Trophoblast cell (in vitro differentiated cells and primary cell): Measurements from ENCODE around the gene LRRC46.

Experiments
- DNase-seq, 2 donors: peaks; one replicate each; pipeline ENCODE4 v3.0.0-alpha.2; 2016
- H2AFZ ChIP-seq: 2 replicates; pipeline ENCODE4 v1.6.1; 2013; ENCODE audit warnings: low read length, moderate library complexity, mild to moderate bottlenecking; ENCODE audit not compliant: insufficient read depth, poor library complexity
- H2AK5ac ChIP-seq: 2 replicates; pipeline ENCODE4 v1.6.1; 2013; ENCODE audit warnings: mild to moderate bottlenecking, low read length
- H2BK120ac ChIP-seq: 2 replicates; pipeline ENCODE4 v1.6.1; 2013; ENCODE audit warnings: low read length, mild to moderate bottlenecking, moderate library complexity; ENCODE audit not compliant: insufficient read depth, poor library complexity
- H2BK12ac ChIP-seq: 2 replicates; pipeline ENCODE4 v1.6.1; 2013; ENCODE audit warnings: mild to moderate bottlenecking, low read length, moderate library complexity
- H2BK5ac ChIP-seq: 2 replicates; pipeline ENCODE4 v1.6.1; 2013; ENCODE audit warnings: low read length, low read depth, moderate library complexity, mild to moderate bottlenecking; ENCODE audit not compliant: poor library complexity
- H3K14ac ChIP-seq: 2 replicates; pipeline ENCODE4 v1.6.1; 2013; ENCODE audit warnings: mild to moderate bottlenecking, low read length
- H3K18ac ChIP-seq: 2 replicates; pipeline ENCODE4 v1.6.1; 2013; ENCODE audit warnings: mild to moderate bottlenecking, low read length
- H3K23ac ChIP-seq: 2 replicates; pipeline ENCODE4 v1.6.1; 2013; ENCODE audit warnings: low read length
- H3K27ac ChIP-seq: 2 replicates; pipeline ENCODE4 v1.5.1; 2013; ENCODE audit warnings: low read depth, mild to moderate bottlenecking, inconsistent platforms, low read length, moderate library complexity
- H3K27me3 ChIP-seq: 2 replicates; pipeline ENCODE4 v1.6.1; 2013; ENCODE audit warnings: inconsistent platforms, mild to moderate bottlenecking, low read length, moderate library complexity; ENCODE audit not compliant: insufficient read depth
- H3K36me3 ChIP-seq, 2 experiments: 1 replicate in 1 of 2; 2 replicates in 1 of 2; pipeline ENCODE4 v1.6.1; 2013; ENCODE audit warnings: low read length in 2 of 2, mild to moderate bottlenecking in 2 of 2, moderate library complexity in 1 of 2; ENCODE audit not compliant: insufficient read depth in 2 of 2, control insufficient read depth in 1 of 2
- H3K4ac ChIP-seq: 2 replicates; pipeline ENCODE4 v1.6.1; 2013; ENCODE audit warnings: low read depth, mild to moderate bottlenecking, low read length, moderate library complexity
- H3K4me1 ChIP-seq, 2 experiments: 1 replicate in 1 of 2; 2 replicates in 1 of 2; pipeline ENCODE4 v1.6.1; 2013; ENCODE audit warnings: low read length in 2 of 2, mild to moderate bottlenecking in 2 of 2, moderate library complexity in 1 of 2; ENCODE audit not compliant: insufficient read depth in 2 of 2, control insufficient read depth in 1 of 2
- H3K4me2 ChIP-seq: 2 replicates; pipeline ENCODE4 v1.6.1; 2013; ENCODE audit warnings: inconsistent platforms, mild to moderate bottlenecking, low read length, moderate library complexity
- H3K4me3 ChIP-seq: 2 replicates; pipeline ENCODE4 v1.5.1; 2013; ENCODE audit warnings: mild to moderate bottlenecking, low read depth, low read length, inconsistent platforms
- H3K79me1 ChIP-seq: one replicate; pipeline ENCODE4 v1.6.1; 2013; ENCODE audit warnings: low read length
- H3K79me2 ChIP-seq: 2 replicates; pipeline ENCODE4 v1.6.1; 2013; ENCODE audit warnings: low read length, mild to moderate bottlenecking; ENCODE audit not compliant: control insufficient read depth, insufficient read depth, poor library complexity
- H3K9ac ChIP-seq: 2 replicates; pipeline ENCODE4 v1.6.1; 2013; ENCODE audit warnings: mild to moderate bottlenecking, low read length
- H3K9me3 ChIP-seq: 2 replicates; pipeline ENCODE4 v1.6.1; 2013; ENCODE audit warnings: low read depth, mild to moderate bottlenecking, control low read depth, inconsistent platforms, low read length; ENCODE audit not compliant: insufficient read depth
- H4K12ac ChIP-seq: 2 replicates; pipeline ENCODE4 v1.6.1; 2013; ENCODE audit warnings: low read depth, mild to moderate bottlenecking, low read length, moderate library complexity
- H4K8ac ChIP-seq: 2 replicates; pipeline ENCODE4 v1.6.1; 2013; ENCODE audit warnings: low read depth, mild to moderate bottlenecking, low read length, moderate library complexity
- H4K91ac ChIP-seq: one replicate; pipeline ENCODE4 v1.6.1; 2013; ENCODE audit warnings: low read depth, mild to moderate bottlenecking, low read length, moderate library complexity
- WGBS: extraction: QIAGEN DNeasy Blood & Tissue Kit; methylation state at CpG from one replicate; pipeline ENCODE4 v1.1.7; 2013; ENCODE audit warnings: missing lambda C conversion rate; ENCODE audit not compliant: insufficient read length, insufficient coverage; ENCODE audit errors: extremely low coverage; 5-methylcytosine and 5-hydroxymethylcytosine counted together

LRRC46 gene

DNA sequence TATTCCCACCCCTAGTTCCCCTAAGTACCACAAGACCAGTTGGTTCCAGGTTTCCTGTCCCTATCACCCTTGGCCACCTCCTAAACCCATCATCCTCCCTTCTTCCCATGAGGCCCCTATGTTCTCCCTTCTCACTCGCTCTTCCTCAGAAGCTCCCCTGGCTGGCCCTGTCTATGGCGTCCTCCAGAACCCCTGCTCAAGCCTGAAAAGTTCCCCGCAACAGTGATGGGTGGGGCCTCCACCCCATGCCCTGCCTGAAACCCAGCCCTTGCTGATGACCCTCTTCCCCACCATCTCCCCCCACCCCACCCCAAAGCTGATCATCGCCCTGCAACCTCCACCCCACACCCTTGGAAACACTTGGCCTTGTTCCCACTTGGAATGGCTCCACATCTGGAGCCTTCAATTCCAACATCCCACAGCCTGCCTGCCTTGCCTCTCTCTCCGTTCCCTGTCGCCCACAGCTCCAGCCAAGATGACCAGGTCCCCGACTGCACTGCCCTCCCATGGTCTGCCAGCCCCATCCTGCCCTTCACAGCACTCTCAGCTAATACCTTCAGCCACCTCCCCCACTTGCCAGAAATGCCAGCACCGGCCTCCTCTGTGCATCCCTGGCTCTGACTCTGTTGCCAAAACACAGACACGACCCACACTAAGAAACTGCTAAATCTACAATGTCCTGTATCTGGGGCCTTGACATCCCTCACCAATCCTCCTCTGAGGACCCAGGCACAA is 20.4 kb upstream of the LRRC46 start:
- Histone ChIP-seq H4K8ac (no peak overlapping the region), H3K4ac (no peak overlapping the region), H3K4me3 (no peak overlapping the region), H3K27me3 (no peaks in the 10 kb centered on the region), H2BK120ac (peak overlapping the region; percentile 15), H3K18ac (peak overlapping the region; percentile 16), H2BK5ac (peak overlapping the region; percentile 1), H4K12ac (no peak overlapping the region), H3K79me2 (no peaks in the 10 kb centered on the region), H3K4me2 (peak overlapping the region; percentile 1), H3K27ac (peak overlapping the region; percentile 60), H3K9me3 (no peaks in the 10 kb centered on the region), H2BK12ac (peak overlapping the region; percentile 28), H2AK5ac (peak overlapping the region; percentile 31), H2AFZ (no peak overlapping the region), H3K4me1 (peaks cover 13 to 21% of the 10 kb centered on the region in 2 experiments), H3K79me1 (peaks cover 4% of the 10 kb centered on the region), H3K14ac (peak overlapping the region; percentile 22), H3K36me3 (peaks cover 46 to 50% of the 10 kb centered on the region in 2 experiments), H3K9ac (no peak overlapping the region), H3K23ac (no peak overlapping the region), H4K91ac (peak overlapping the region; percentile 23)
- no peak for DNase-seq
- no CpG with 5 or more reads among the region's 9 CpGs for WGBS

GRCh38 chr17:47811709-47812108 is 19.8 kb upstream of the LRRC46 start:
- Histone ChIP-seq H2BK120ac (no peak overlapping the region), H3K79me1 (peaks cover 4% of the 10 kb centered on the region), H4K12ac (no peak overlapping the region), H3K79me2 (no peaks in the 10 kb centered on the region), H2AK5ac (no peak overlapping the region), H3K14ac (no peak overlapping the region), H3K9ac (no peak overlapping the region), H3K27me3 (no peaks in the 10 kb centered on the region), H3K4ac (no peak overlapping the region), H3K4me3 (no peak overlapping the region), H2BK5ac (no peak overlapping the region), H3K36me3 (peaks cover 52 to 57% of the 10 kb centered on the region in 2 experiments), H3K27ac (no peak overlapping the region), H4K8ac (no peak overlapping the region), H4K91ac (peak overlapping the region; percentile 23), H3K4me2 (no peak overlapping the region), H3K9me3 (no peaks in the 10 kb centered on the region), H2BK12ac (peak overlapping the region; percentile 28), H2AFZ (no peak overlapping the region), H3K4me1 (peaks cover 13 to 21% of the 10 kb centered on the region in 2 experiments), H3K18ac (no peak overlapping the region), H3K23ac (no peak overlapping the region)
- DNase-seq, result no peak
- WGBS, result no CpG with 5 or more reads among the region's 7 CpGs

- Histone ChIP-seq H2BK5ac (no peak overlapping the region), H2AFZ (no peak overlapping the region), H2AK5ac (no peak overlapping the region), H4K91ac (no peak overlapping the region), H3K4me3 (no peak overlapping the region), H3K9me3 (no peaks in the 10 kb centered on the region), H3K79me1 (peaks cover 4% of the 10 kb centered on the region), H2BK120ac (no peak overlapping the region), H3K14ac (no peak overlapping the region), H3K4me2 (no peak overlapping the region), H3K79me2 (no peaks in the 10 kb centered on the region), H3K27me3 (no peaks in the 10 kb centered on the region), H4K12ac (no peak overlapping the region), H3K23ac (no peak overlapping the region), H3K27ac (no peak overlapping the region), H4K8ac (no peak overlapping the region), H3K36me3 (peaks cover 51 to 61% of the 10 kb centered on the region in 2 experiments), H3K4ac (no peak overlapping the region), H3K9ac (no peak overlapping the region), H2BK12ac (no peak overlapping the region), H3K4me1 (peaks cover 13 to 21% of the 10 kb centered on the region in 2 experiments), H3K18ac (no peak overlapping the region)
- DNase-seq, result no peak
- no CpG with 5 or more reads among the region's 18 CpGs for WGBS
These were observed 19.1 kb upstream of the LRRC46 start for GRCh38 chr17:47812146-47812920.

DNA sequence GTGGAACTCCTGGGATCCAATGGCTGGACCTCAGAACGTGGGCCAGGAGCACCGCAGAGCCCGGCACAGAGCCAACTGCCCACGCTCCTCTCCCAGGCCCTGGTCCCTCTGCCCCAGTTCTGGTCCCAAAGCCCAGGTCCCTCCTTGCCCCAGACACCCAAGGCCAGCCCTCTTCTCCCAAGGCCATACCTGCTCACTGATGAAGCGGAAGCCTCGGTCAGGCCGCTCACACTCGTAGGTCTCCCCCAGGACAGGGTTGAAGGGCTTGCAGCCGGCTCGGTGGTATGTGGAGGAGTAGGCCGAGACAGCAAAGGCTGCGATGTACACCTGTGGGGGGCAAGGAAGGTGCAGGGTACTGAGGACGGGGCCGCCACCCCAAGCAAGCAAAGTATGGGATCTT is 18.4 kb upstream of the LRRC46 start:
- H4K12ac ChIP-seq, result no peak overlapping the region
- no peak overlapping the region for H2AFZ ChIP-seq
- peaks cover 50 to 56% of the 10 kb centered on the region in 2 experiments for H3K36me3 ChIP-seq
- H2BK120ac ChIP-seq, result no peak overlapping the region
- H3K4me2 ChIP-seq, result no peak overlapping the region
- H3K79me2 ChIP-seq, result no peaks in the 10 kb centered on the region
- peaks cover 13 to 21% of the 10 kb centered on the region in 2 experiments for H3K4me1 ChIP-seq
- no peak overlapping the region for H3K14ac ChIP-seq
- WGBS, result no CpG with 5 or more reads among the region's 14 CpGs
- no peak overlapping the region for H3K18ac ChIP-seq
- no peak overlapping the region for H3K9ac ChIP-seq
- peaks cover 4% of the 10 kb centered on the region for H3K79me1 ChIP-seq
- no peak overlapping the region for H3K4ac ChIP-seq
- no peaks in the 10 kb centered on the region for H3K9me3 ChIP-seq
- H4K91ac ChIP-seq, result no peak overlapping the region
- DNase-seq, result no peak
- no peak overlapping the region for H2AK5ac ChIP-seq
- H2BK5ac ChIP-seq, result no peak overlapping the region
- no peak overlapping the region for H3K4me3 ChIP-seq
- no peak overlapping the region for H2BK12ac ChIP-seq
- no peak overlapping the region for H3K27ac ChIP-seq
- no peak overlapping the region for H3K23ac ChIP-seq
- H3K27me3 ChIP-seq, result no peaks in the 10 kb centered on the region
- no peak overlapping the region for H4K8ac ChIP-seq
